ENCODE results near the gene ZFYVE16. TPM values are rescaled to one million over a fixed set of nuclear protein-coding genes. Genes with fewer than 3 reads are reported as not detected.

The ZFYVE16 gene
- total and polyA plus RNA-seq, 2 of the 13 experiments (the other 11 are each of a cell fraction or from before 2014, with no cell fraction given): 9.3 to 33.3 TPM

DNA sequence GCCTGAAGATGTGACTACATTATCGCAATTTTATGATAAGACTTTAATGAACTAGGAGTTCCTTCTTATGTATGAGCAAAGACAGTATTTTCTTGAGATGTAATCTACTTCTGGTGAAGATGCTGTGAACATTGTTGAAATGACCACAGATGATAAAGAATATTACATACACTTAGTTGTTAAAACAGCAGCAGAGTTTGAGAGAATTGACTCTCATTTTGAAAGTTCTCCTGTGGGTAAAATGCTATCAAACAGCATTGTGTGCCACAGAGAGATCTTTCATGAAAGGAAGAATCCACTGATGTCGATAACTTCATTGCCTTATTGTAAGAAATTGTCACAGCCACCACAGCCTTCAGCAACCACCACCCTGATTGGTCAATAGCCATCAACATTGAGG, 88.0 kb downstream of the ZFYVE16 start:
- POLR2A ChIA-PET: no interaction called here

DNA sequence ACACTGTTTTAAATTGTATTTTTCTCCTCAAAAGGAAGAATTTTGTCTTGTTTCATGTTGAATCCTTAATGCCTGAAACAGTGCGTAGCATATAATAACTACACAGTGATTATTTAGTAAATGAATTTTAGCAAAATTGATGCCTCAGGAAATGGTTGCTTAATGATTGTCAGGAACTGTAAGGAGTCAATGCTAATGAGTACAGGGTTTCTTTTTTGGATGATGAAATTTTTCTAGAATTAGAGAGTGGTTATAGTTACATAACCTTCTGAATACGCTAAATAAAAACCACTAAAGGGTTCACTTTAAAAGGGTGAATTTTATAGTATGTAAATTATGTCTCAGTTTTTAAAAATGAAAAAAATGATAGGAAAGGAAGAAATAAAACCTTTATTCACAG, 94.9 kb downstream of the ZFYVE16 start:
- in situ Hi-C loops (cut with HindIII; ENCODE audit: extremely low pct_ligation_motif_present, low pct_unique_long_range_greater_than_20kb): no loop called here
- no peaks in the 10 kb centered on the region for H3K36me3 ChIP-seq (replicated peaks in 1 of 2; ENCODE audit: control insufficient read depth in 1 of 2, insufficient read depth in 2 of 2, low read length in 2 of 2)
- ChIA-PET POLR2A (no interaction called here), CTCF (ENCODE audit: low intra/inter-chr PET ratio, low total read pairs) (no interaction called here)
- no peak overlapping the region for H3K9ac ChIP-seq (ENCODE audit: insufficient read depth, low read depth, low read length)
- no peak for FAIRE-seq
- 97% methylated on average over 2 of the region's 2 CpGs for WGBS (ENCODE audit: low lambda C conversion rate)
- H3K27ac ChIP-seq (ENCODE audit: extremely low read length, insufficient read depth, low read length): no peak overlapping the region
- no peak overlapping the region for H3K4me2 ChIP-seq (ENCODE audit: low read depth, low read length)
- H3K9me3 ChIP-seq (ENCODE audit: low read length): no peaks in the 10 kb centered on the region
- intact Hi-C loops (cut with micrococcal nuclease; ENCODE audit: unreplicated experiment): no loop called here
- BruUV-seq (replicated peaks): no TSS peak
- DNase-seq (ENCODE audit: low spot score): no peak
- H3K4me1 ChIP-seq (ENCODE audit: insufficient read depth, low read length): no peaks in the 10 kb centered on the region
- H4K20me1 ChIP-seq (ENCODE audit: insufficient read depth, low read length): no peaks in the 10 kb centered on the region
- no peak overlapping the region for H2AFZ ChIP-seq (ENCODE audit: low read length)
- H3K27me3 ChIP-seq (ENCODE audit: control insufficient read depth in 1 of 2, insufficient read depth in 2 of 2, low read length in 2 of 2): no peaks in the 10 kb centered on the region
- no peaks in the 10 kb centered on the region for H3K79me2 ChIP-seq (ENCODE audit: insufficient read depth, low read length)
- no peak overlapping the region for H3K4me3 ChIP-seq (replicated peaks in 1 of 3; ENCODE audit: insufficient read depth in 1 of 3, low read depth in 2 of 3, low read length in 3 of 3)
- ATAC-seq: no peak
- TF ChIP-seq, protein P1, sequence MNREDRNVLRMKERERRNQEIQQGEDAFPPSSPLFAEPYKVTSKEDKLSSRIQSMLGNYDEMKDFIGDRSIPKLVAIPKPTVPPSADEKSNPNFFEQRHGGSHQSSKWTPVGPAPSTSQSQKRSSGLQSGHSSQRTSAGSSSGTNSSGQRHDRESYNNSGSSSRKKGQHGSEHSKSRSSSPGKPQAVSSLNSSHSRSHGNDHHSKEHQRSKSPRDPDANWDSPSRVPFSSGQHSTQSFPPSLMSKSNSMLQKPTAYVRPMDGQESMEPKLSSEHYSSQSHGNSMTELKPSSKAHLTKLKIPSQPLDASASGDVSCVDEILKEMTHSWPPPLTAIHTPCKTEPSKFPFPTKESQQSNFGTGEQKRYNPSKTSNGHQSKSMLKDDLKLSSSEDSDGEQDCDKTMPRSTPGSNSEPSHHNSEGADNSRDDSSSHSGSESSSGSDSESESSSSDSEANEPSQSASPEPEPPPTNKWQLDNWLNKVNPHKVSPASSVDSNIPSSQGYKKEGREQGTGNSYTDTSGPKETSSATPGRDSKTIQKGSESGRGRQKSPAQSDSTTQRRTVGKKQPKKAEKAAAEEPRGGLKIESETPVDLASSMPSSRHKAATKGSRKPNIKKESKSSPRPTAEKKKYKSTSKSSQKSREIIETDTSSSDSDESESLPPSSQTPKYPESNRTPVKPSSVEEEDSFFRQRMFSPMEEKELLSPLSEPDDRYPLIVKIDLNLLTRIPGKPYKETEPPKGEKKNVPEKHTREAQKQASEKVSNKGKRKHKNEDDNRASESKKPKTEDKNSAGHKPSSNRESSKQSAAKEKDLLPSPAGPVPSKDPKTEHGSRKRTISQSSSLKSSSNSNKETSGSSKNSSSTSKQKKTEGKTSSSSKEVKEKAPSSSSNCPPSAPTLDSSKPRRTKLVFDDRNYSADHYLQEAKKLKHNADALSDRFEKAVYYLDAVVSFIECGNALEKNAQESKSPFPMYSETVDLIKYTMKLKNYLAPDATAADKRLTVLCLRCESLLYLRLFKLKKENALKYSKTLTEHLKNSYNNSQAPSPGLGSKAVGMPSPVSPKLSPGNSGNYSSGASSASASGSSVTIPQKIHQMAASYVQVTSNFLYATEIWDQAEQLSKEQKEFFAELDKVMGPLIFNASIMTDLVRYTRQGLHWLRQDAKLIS (CRISPR knock-in tag; IDR thresholded peaks at IDR 0.05): no peak

More for the DNA sequence above, 88.0 kb downstream of the ZFYVE16 start:
- Histone ChIP-seq H3K4me2 (ENCODE audit: low read depth, low read length) (no peak overlapping the region), H4K20me1 (ENCODE audit: insufficient read depth, low read length) (no peaks in the 10 kb centered on the region), H3K4me3 (replicated peaks in 1 of 3; ENCODE audit: insufficient read depth in 1 of 3, low read depth in 2 of 3, low read length in 3 of 3) (no peak overlapping the region), H3K27ac (ENCODE audit: extremely low read length, insufficient read depth, low read length) (no peak overlapping the region), H3K9ac (ENCODE audit: insufficient read depth, low read depth, low read length) (no peak overlapping the region), H3K9me3 (ENCODE audit: low read length) (no peaks in the 10 kb centered on the region), H2AFZ (ENCODE audit: low read length) (no peak overlapping the region), H3K36me3 (replicated peaks in 1 of 2; ENCODE audit: control insufficient read depth in 1 of 2, insufficient read depth in 2 of 2, low read length in 2 of 2) (no peaks in the 10 kb centered on the region), H3K27me3 (ENCODE audit: control insufficient read depth in 1 of 2, insufficient read depth in 2 of 2, low read length in 2 of 2) (no peaks in the 10 kb centered on the region), H3K4me1 (ENCODE audit: insufficient read depth, low read length) (peaks cover 10% of the 10 kb centered on the region), H3K79me2 (ENCODE audit: insufficient read depth, low read length) (no peaks in the 10 kb centered on the region)
- CTCF ChIA-PET (ENCODE audit: low intra/inter-chr PET ratio, low total read pairs): no interaction called here
- no TSS peak for BruUV-seq (replicated peaks)
- TF ChIP-seq, protein P2, sequence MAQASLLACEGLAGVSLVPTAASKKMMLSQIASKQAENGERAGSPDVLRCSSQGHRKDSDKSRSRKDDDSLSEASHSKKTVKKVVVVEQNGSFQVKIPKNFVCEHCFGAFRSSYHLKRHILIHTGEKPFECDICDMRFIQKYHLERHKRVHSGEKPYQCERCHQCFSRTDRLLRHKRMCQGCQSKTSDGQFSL (CRISPR knock-in tag; IDR thresholded peaks at IDR 0.05): no peak
- no peak for TF ChIP-seq ELF1 (CRISPR knock-in tag; IDR thresholded peaks at IDR 0.05)
- TF ChIP-seq POGZ (CRISPR knock-in tag; IDR thresholded peaks at IDR 0.05): no peak
- TF ChIP-seq, protein P3, sequence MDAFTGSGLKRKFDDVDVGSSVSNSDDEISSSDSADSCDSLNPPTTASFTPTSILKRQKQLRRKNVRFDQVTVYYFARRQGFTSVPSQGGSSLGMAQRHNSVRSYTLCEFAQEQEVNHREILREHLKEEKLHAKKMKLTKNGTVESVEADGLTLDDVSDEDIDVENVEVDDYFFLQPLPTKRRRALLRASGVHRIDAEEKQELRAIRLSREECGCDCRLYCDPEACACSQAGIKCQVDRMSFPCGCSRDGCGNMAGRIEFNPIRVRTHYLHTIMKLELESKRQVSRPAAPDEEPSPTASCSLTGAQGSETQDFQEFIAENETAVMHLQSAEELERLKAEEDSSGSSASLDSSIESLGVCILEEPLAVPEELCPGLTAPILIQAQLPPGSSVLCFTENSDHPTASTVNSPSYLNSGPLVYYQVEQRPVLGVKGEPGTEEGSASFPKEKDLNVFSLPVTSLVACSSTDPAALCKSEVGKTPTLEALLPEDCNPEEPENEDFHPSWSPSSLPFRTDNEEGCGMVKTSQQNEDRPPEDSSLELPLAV (CRISPR knock-in tag; conservative IDR thresholded peaks at IDR 0.05; ENCODE audit: low read depth): no peak
- TF ChIP-seq ZBTB20 (CRISPR knock-in tag; IDR thresholded peaks at IDR 0.05; ENCODE audit: borderline replicate concordance, low read depth): no peak
- TF ChIP-seq ZNF569 (CRISPR knock-in tag; IDR thresholded peaks at IDR 0.05; ENCODE audit: borderline replicate concordance): no peak
- ATAC-seq: no peak
- in situ Hi-C loops (cut with HindIII; ENCODE audit: extremely low pct_ligation_motif_present, low pct_unique_long_range_greater_than_20kb): no loop called here
- WGBS (ENCODE audit: low lambda C conversion rate): 88% methylated on average over 2 of the region's 2 CpGs
- DNase-seq (ENCODE audit: low spot score): no peak
- intact Hi-C loops (cut with micrococcal nuclease; ENCODE audit: unreplicated experiment): no loop called here
- FAIRE-seq: no peak
